T-helper 1 cell (primary cell): ENCODE data around the gene CTDNEP1.

ENCODE experiments used
- DNase-seq, 5 donors: peaks; one replicate each; pipeline ENCODE4 v3.0.0-alpha.2; 2012 to 2020
- total RNA-seq, 4 donors: gene quantifications; one replicate each; lab custom pipeline; 2026; lab: John Stamatoyannopoulos, UW

Gene CTDNEP1
- 12.3 to 17.0 (median 13.4) reads per million in 4 donors for total RNA-seq

DNA sequence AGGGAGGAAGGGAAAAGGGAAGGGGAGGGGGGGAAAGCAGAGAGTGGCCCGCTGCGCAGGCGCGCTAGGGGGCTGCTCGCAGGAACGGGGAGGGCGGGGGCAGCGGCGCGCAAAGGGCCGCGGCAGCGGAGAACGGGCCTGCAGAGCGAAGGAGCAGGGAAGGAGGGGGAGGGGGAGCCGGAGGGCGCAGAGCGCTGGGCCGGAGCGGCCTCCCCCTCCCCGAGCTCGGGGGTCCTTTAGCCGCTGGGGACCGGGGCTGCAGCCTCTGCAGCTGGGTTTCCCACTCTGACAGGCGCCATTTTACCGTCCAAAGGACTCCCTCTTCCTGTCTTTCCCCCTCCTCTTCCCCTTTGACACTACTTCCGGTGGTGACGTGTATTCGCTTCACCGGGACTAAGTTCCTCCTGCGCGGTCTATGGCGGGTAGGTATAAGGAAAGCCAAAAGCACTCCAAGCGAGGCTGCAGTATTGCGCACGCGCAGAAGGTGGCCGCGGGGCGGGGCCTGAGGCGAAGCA, at the start of gene CTDNEP1:
TSS of gene CTDNEP1 (minus strand) at position 74 of the 515 bp plus-strand sequence. CDS start 438 bp downstream, outside the sequence.
- DNase-seq = peak; percentile 96 to 99 (median 98)

GRCh38 chr17:7296189-7296861, 44.8 kb upstream of the CTDNEP1 start:
- peak; percentile 49 to 69 (median 50) for DNase-seq

- no peak for DNase-seq
Observed at GRCh38 chr17:7295230-7296180, 44.0 kb upstream of the CTDNEP1 start.

DNA sequence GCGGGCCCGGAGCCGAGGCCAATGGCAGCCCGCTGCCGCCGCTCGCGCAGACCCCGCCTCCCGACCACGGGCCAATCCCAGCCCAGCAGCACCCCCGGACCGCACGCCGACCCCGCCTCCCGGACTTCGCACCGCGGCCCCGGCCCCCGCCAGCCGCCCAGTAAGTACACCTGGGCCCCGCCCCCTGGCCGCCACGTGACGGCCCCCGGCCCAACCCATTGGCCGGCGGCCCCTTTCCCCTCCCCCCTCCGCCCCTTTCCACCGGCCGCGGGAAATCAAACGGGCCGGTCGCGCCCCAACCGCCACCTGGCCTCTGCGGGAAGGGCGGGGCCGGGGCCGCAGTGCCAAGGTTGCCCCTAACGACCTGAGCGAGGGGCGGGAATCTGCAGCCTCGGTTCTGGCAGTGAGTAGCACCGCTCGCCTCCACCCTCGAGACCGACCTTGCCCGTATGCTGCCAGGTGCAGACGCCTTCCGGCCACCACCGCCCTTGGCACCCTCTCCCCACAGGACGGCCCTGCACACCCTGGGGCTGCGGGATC, 43.1 kb upstream of the CTDNEP1 start, which contains the start of gene YBX2:
TSS of gene YBX2 (minus strand) at position 26 of the 540 bp plus-strand sequence. CDS start 139 bp downstream, outside the sequence.
- peak; percentile 58 to 90 (median 68) for DNase-seq

DNA sequence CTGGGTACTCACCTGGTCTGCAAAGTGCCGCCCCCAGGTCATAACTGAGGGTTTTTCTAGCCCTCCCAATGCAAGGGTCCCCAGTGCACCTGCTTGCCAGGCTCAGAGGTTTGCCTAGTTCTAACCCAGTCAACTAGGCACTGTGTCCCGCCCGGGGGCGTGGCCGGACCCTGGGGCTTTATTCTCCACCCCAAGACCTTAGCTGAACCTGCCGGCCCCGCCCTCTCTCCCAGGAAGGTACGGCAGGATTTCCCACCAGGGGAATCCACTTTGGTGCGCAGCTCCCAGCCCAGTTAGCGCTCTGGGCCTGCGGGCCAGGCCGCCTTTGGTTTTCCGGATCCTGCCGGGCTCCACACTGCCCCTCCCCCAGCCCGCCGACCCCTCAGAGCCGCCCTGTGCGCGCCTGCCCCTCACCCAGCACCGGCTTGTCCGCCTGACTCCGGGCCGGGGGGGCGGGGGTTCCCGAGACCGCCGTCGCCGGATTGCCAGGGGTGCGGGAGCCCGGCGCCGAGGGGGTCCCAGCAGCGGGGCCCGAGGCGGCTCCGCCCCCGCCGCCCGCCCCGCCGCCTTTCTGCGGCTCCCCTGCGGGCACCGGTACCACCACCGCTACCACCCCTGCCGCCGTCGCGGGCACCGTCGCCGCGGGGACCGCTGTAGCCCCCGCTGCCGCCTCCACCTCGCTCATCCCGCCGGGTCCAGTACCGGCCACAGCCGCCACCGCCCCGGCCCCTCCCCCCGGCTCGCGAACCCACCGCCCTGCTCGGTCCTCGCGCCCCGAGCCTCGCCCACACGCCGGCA, 42.5 kb upstream of the CTDNEP1 start:
- DNase-seq = peak in 1 of 5 donors; percentile 20

DNA sequence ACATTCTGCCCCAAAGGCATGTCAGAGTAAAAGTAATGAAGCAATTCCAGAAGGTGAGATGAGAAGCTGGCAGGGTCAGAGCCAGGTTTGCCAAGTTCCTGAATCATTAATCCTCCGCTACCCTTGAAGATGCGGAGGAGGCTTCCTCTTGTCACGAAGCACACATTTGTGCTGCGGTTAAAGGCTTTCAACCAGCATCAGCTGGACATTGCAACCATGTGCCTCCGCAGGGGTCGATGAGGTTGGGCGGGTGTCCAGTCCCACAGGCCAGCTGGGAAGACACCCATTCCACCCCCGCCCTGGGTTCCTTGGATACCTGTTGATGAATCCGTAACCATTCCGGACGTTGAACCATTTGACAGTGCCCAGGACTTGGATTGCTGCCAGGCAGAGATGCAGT, 41.6 kb upstream of the CTDNEP1 start:
- DNase-seq = no peak

DNA sequence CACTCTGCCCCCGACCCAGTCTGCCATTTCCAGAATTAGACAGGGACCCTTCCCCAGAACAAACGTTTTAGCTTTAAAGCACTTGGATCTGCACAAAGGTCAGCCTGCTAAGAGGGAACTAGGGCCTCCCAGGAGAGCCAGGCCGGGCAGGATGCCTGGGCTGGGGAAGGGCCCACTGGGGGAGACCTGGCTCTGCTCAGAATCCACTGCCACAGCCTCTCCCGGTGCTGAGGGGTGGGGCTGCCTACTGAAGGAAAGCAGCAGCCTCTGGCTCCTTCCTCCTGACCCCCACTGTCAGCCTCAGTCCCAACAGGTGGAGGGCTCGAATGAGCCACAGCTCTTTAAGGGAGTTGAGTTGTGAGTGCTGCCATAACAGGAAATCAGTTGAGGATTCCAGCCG, 41.2 kb upstream of the CTDNEP1 start:
- DNase-seq = no peak

GRCh38 chr17:7292194-7292593, 40.7 kb upstream of the CTDNEP1 start:
- no peak for DNase-seq

GRCh38 chr17:7290685-7291084, 39.2 kb upstream of the CTDNEP1 start:
- DNase-seq = no peak

DNA sequence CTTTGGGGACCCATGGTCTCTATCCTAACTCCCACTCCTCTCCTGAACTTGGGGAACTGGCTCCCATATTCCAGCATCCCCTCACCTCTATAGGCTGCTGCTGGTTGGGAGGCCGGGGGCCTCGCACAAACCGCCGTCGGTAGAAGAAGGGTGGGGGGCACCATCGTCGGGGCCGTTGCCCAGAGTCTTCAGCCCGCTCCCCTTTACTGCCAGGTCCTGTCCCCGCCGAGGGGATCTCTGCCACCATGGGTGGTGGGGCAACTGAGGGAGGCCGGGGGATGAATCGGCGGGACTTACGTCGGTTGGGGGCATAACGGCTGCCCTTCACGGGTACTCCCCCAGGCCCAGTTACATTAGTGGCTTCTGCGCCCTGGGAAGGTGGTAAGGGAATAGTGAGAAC, 38.6 kb upstream of the CTDNEP1 start:
- no peak for DNase-seq

GRCh38 chr17:7289256-7290032, 37.9 kb upstream of the CTDNEP1 start:
- no peak for DNase-seq

- no peak for DNase-seq
Observed at GRCh38 chr17:7285679-7286078, 34.1 kb upstream of the CTDNEP1 start.

DNA sequence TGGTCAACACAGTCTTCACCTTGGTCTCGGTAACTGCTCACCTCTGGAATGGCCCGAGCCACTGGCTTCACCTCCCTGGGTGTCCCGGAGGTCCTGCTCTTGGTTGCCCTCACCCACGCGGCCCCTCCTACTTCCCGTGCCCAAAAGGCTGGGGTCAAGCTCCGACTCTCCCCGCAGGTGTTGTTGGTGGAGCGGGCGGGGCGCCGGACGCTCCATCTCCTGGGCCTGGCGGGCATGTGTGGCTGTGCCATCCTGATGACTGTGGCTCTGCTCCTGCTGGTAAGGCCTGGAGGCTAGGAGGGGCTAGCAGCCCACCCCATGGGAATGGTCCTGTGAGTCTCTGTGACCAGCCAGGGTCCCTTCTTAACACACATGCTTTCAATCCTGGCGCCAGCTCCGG, 33.4 kb upstream of the CTDNEP1 start:
- DNase-seq = no peak

DNA sequence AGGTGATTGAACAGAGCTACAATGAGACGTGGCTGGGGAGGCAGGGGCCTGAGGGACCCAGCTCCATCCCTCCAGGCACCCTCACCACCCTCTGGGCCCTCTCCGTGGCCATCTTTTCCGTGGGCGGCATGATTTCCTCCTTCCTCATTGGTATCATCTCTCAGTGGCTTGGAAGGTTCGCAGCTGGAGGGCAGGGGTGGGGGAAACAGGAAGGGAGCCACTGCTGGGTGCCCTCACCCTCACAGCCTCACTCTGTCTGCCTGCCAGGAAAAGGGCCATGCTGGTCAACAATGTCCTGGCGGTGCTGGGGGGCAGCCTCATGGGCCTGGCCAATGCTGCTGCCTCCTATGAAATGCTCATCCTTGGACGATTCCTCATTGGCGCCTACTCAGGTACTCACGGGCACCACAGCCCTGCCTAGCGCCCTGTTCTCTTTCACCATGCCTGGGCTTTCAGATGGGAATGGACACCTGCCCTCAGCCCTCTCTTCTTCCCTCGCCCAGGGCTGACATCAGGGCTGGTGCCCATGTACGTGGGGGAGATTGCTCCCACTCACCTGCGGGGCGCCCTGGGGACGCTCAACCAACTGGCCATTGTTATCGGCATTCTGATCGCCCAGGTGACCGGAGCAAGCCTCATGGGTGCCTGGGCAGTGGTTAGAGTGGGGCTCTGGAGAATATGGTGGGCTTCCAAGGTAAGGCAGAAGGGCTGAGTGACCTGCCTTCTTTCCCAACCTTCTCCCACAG, 32.1 kb upstream of the CTDNEP1 start:
- DNase-seq = no peak

- no peak for DNase-seq
Observed at GRCh38 chr17:7282752-7283321, 31.3 kb upstream of the CTDNEP1 start.

GRCh38 chr17:7281953-7282751, 30.6 kb upstream of the CTDNEP1 start:
- DNase-seq = no peak

DNA sequence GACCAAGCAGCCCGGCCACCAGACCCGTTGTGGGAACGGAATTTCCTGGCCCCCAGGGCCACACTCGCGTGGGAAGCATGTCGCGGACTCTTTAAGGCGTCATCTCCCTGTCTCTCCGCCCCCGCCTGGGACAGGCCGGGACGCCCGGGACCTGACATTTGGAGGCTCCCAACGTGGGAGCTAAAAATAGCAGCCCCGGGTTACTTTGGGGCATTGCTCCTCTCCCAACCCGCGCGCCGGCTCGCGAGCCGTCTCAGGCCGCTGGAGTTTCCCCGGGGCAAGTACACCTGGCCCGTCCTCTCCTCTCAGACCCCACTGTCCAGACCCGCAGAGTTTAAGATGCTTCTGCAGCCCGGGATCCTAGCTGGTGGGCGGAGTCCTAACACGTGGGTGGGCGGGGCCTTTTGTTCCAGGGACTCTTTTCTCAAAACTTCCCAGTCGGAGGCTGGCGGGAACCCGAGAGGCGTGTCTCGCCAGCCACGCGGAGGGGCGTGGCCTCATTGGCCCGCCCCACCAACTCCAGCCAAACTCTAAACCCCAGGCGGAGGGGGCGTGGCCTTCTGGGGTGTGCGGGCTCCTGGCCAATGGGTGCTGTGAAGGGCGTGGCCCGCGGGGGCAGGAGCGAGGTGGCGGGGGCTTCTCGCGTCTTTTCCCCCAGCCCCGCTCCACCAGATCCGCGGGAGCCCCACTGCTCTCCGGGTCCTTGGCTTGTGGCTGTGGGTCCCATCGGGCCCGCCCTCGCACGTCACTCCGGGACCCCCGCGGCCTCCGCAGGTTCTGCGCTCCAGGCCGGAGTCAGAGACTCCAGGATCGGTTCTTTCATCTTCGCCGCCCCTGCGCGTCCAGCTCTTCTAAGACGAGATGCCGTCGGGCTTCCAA, 29.8 kb upstream of the CTDNEP1 start, which contains the start of gene SLC2A4:
TSS of gene SLC2A4 (plus strand) at position 645 of the 879 bp plus-strand sequence. CDS start at position 862, 217 bp downstream.
- DNase-seq = peak; percentile 68 to 85 (median 74)

DNA sequence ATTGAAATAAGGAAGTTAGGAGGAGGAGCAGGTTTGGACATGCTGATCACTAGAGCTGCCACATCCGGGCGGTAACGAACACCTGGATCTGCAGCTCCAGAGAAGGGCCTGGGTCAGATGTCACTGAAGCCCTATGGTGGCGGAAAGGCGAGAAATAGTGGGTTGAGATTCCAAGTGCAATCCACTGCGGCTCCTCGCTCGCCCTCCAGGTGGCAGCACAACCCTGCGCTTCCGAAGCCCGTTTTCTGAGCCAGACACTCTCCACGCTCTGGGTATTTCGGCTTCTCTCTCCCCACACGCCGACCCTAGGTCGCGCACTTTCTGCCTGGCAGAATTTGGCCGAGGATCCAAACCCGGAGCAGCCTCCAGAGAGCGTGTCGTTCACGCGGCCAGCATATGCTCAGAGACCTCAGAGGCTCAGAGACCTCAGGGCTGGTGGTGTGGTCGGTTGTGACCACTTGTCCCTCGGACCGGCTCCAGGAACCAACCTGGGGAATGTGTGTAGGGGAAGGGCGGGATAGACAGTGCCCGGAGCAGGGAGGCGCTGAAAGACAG, 29.1 kb upstream of the CTDNEP1 start:
- peak; percentile 67 to 83 (median 78) for DNase-seq
